ENCODE measurements around the gene AARS2.

AARS2 gene

GRCh38 chr6:44273617-44274016 is 39.5 kb downstream of the AARS2 start:
- DNase-seq, result no peak

- no peak for DNase-seq
These were observed 40.1 kb downstream of the AARS2 start for GRCh38 chr6:44272999-44273566.

- no peak for DNase-seq
These were observed 40.6 kb downstream of the AARS2 start for GRCh38 chr6:44272529-44272928.

- no peak for DNase-seq
These were observed 41.2 kb downstream of the AARS2 start for GRCh38 chr6:44271914-44272313.

DNA sequence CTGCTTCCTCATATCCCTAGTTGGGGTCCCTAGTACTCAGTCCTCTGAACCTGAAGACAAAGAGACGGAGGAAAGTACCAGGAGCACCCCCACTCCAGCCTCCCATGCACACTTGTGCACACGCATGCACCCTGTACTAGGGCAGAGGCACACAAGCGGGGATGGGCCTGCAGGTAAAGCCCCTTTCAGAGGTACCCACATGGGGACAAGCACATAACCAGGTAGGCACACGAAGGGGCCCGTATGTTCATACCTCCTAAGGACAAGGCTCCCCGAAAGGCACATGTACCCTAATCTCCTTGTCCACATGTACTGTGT is 41.8 kb downstream of the AARS2 start:
- DNase-seq, result no peak

- no peak for DNase-seq
These were observed 42.4 kb downstream of the AARS2 start for GRCh38 chr6:44270526-44271405.

DNA sequence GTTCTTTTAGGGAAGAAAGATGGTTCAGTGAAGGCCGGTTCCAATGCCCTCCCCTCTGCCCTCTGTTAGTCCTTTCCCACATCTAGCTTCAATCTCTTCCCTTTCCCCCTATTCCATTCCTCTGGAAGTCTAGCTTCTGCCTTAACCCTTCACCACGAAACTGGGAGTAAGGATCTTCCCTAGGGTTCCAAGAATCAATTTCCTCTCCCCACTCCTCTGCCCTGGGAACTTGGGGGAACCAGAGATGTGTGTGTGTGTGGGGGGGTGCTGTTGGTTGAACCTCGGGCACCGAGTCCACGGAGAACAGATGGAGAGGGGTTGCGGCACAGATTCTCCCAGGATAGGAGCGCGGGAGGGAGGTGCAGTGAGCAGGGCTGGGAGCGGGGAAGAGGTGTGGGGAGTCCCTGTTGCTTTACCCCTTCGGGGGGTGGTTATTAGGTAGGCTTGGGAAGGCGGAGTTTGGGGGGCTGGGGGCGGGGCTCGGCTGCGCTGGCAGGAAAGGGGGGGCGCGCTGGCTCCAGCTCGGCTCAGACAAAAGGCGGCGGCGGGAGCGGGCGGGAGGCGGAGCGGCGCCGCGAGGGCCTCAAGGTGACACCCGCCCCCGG is 43.1 kb downstream of the AARS2 start, which contains the start of gene TMEM151B:
Gene TMEM151B (plus strand): TSS at position 530 of the 605 bp plus-strand sequence. CDS start 293 bp downstream, outside the sequence.
- no peak for DNase-seq

DNA sequence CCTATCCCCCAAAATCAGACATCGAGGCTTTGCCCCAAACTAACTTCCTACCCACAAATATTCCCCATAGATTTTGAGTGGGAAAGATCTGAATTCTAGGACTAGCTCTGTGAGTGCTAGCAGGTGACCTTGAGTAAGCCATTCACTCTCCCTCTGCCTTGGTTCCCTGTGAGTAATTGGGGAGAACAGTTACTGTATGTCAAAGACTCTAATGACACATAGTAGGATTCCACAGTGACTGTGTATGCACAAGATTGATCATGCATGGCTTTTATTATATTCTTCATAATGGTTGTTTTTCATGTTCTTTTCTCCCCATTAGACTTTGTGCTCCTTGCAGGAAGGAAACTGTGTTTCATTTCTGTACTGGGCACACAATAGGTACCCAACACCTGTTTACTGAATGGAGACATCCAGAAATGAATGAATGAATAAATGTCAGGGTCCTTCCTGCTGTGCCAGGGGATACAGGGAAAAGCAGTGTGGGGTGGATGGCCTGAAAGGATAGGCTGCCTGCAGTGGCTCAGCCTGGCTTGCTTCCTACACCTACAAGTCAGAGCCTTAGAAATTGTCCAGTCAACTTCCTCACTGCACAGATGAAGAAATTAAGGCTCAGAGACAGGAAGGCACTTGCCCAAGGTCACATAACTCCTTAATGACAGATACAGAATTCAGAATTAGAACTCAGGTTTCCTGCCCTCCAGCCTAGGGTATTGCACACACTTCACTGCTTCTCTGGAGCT is 43.8 kb downstream of the AARS2 start:
- DNase-seq, result no peak

GRCh38 chr6:44268095-44268628 is 45.0 kb downstream of the AARS2 start:
- peak; percentile 69 to 71 for DNase-seq

- no peak for DNase-seq
These were observed 45.9 kb downstream of the AARS2 start for GRCh38 chr6:44267252-44267651.

- DNase-seq, result no peak
These were observed 46.8 kb downstream of the AARS2 start for GRCh38 chr6:44266347-44266746.

DNA sequence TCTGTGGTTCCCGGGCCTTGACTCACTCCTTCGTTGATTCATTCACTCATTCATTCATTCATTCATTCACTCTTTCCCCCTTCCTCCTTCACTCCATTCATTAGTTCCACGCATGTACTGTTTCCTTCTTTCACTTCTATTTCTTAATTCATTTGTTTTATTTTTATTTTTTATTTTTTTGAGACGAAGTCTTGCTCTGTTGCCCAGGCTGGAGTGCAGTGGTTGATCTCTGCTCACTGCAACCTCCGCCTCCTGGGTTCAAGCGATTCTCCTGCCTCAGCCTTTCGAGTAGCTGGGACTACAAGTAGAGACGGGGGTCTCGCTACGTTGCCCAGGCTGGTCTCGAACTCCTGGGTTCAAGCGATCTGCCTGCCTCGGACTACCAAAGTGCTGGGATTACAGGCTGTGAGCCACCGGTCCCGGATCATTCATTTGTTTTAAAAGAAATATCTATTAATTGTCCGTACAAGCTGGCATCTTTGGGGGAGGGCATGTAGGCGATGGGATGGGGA is 47.4 kb downstream of the AARS2 start:
- no peak for DNase-seq

DNA sequence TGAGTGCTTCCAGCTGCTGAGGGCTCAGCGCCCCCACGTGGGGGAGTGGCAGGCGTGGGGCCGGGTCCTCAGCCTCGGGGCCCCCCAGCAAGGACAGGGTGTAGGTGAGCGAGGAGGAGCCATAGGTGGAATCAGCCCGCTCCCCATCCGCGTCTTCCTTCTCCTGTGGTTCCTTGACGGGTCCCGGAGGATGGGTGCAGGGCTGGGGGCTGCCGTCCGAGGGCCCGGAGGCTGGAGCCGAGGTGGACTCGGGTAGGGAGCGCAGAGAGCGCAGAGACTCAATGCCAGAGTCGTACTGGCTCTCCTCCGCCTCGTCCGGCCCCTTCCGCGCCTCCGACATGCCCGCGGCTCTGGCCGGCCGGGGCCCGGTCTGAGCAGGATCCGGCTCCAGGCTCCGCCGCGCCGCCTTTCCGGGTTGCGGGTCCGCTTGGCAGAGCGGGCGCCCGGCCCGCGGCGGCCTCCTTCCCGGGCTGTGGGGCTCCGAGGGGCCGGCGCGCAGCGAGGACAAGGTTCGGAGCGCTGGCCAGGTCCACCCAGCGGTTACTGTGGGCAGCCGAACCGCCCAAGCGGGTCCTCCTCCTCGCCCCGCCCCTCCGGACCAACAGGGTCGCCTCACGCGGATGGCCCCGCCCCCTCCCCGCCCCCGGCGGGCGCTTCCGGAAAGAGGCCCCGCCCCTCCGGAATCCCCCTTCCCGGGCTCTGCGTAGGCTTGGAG is 48.0 kb downstream of the AARS2 start, which contains the start of gene NFKBIE:
Gene NFKBIE (minus strand): TSS at position 545 of the 715 bp plus-strand sequence. CDS start 205 bp downstream, at position 340.
- DNase-seq, result peak; percentile 97 to 98

- peak in 1 of 2 donors; percentile 53 for DNase-seq
These were observed 48.8 kb downstream of the AARS2 start for GRCh38 chr6:44264154-44265006.

GRCh38 chr6:44263354-44264100 is 49.6 kb downstream of the AARS2 start:
- peak in 1 of 2 donors; percentile 49 for DNase-seq

DNA sequence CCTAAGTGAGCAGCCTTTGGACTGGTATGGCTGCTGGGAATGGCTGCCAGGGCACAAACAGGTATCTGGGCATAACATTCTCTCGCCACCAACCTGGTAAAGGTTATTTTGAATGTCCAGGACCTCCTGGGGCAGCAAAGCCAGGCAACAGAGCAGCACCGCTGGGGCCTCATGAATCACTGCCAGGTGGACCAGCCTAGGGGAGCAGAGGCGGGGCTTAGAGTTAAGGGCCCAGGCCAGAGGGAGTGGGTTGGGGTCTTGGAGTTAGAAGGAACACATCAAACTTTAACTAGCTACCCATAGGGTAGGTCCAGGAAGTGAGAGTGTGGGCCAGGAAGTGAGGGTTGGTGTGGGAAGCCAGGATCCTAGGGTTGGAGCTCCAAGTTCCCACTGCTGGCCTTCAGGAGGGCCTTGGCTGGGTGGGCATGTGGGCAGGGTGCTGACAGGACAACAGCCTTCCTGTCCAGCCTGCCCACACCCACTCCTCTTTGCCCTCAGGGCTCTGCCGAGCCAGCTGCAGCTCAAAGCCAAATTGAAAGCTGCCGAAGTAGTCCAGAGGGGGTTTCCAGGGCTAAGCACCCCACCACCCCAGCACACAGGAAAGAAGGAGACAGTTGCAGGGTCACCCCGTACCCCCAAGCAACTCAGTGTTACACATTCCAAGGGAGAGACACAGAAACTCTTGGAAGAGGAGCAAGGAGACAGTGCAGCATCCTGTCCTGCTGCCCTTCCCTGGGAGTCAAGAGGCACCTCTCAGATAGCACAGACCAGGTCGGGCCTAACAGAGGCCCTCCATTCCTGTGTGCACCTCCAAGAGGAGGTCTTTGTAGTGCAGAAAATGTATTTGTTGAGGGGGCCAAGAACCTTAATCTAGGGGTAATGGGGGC is 50.4 kb downstream of the AARS2 start:
- DNase-seq, result no peak

DNA sequence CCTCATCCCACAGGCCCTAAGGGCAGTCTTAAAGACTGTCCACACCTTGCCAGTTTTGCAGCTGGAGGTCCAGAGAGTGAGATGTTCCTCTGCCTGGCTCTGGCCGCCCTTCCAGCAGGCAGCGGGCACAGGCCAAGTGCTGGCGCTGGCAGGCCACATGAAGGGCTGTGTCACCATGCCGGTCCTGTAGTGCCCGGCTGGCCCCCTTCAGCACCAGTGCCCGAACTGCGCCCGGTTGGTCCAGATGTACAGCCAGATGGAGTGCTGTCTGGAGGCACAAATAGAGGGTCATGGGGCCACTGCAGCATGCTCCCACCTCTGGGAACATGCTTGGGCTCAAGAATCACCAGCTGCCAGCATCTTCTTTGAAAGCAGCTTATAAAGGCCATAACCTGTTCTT is 51.6 kb downstream of the AARS2 start:
- DNase-seq, result no peak

DNA sequence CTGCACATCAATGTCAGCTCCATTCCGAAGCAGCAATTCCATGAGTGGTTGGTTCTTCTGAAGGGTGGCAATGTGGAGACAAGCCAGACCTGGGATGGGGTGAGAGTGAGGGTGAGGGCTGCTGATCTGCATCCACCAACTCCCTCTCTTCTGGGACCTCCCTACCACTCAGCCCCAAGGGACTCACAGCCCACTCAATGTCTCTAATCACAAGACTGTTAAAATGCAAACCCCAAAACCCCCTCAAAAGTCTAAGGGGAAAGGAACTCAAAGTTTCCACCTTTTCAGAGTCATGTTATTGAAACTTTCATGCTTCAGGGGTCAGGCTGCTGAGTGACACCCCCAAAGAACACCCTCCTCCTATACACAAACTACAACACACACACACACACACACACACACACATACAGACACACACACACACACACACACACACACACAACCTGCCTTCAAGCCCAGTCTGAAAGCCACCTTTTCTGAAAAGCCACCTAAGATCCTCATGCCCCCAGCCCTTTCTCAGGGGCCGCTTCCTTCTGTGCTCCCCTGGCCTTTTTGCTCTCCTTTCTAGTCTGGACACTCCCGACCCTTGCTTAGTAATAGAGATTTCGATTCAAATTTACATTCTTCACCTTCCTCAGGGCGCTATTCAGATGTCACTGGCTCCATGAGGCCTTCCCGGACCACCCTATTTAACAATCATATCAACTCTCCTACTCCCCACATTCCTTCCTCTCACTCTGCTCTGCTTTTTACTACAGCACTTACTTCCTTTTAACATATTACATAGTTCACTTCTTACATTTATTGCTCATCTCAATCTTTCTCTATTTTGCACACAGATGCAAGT is 52.5 kb downstream of the AARS2 start:
- no peak for DNase-seq

All from stimulated activated CD4-positive, alpha-beta T cell treated with anti-CD3 and anti-CD28 coated beads, Interleukin-2, amount 100 ng/mL, for 24 hours (primary cell).